ENCODE data around the gene ADGRD1.

DNA sequence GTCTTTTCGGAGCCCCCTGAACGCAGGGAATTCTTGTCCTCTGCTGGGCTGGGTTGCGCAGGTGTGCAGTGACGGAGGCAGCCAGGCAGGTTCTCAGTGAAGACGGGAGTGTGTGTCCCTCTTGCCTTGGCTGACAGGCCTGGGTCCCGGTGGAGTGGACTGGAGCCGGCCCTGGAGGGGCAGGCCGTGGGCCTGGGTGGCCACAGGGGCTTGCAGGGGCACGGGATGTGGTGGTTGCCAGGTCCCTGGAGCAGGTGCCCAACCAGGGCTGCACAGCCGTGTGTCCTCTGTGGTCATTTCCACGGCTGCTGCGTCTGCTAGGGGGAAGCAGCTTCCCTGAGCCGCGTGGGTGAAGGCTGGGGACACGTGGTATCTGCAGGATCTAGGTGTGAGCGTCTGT lies 79.8 kb downstream of the ADGRD1 start:
- no peak for TF ChIP-seq GATA3 (IDR thresholded peaks at IDR 0.05; ENCODE audit: low read depth, low read length)
- no peak for TF ChIP-seq GATA2 (IDR thresholded peaks at IDR 0.05; ENCODE audit: low read depth, low read length)

All from SH-SY5Y (cell line).